Measurements from ENCODE around the gene DCDC2C. TPM values are rescaled to one million over a fixed set of nuclear protein-coding genes. Genes with fewer than 3 reads are reported as not detected.
"Not testable (repeated sequence)": the region's sequence is repeated elsewhere in the genome, so short reads cannot be mapped to it uniquely, and the experiment has no call there.

The DCDC2C gene
- 0.33 TPM for polyA plus RNA-seq
- long read RNA-seq, donor 1 = 0 reads
- long read RNA-seq, donor 2 = 0 reads
- long read RNA-seq, donor 3 = 0 reads
- long read RNA-seq, donor 4 = 0 reads
- long read RNA-seq, donor 5 = 0 reads
- long read RNA-seq, donor 6 = 0 reads
- long read RNA-seq, donor 7 = 0 reads
- long read RNA-seq, donor 8 = 0 reads
- long read RNA-seq, donor 9 = 0 reads
- long read RNA-seq, donor 10 = 0 reads
- long read RNA-seq, donor 11 = 0 reads

- WGBS (ENCODE audit: insufficient coverage, low lambda C conversion rate) = no CpG with 5 or more reads among the region's 60 CpGs
- no peak within 1 kb of the TSS for H3K4me3 ChIP-seq (ENCODE audit: low read length)
Measured at GRCh38 chr2:3703236-3703756, at the start of gene DCDC2C. Gene DCDC2C, plus strand, starts transcription at chr2:3703575. Its CDS starts 177 bp downstream, at chr2:3703752.

GRCh38 chr2:3654011-3654410 lies 49.4 kb upstream of the DCDC2C start:
- no peaks in the 10 kb centered on the region for H3K36me3 ChIP-seq (ENCODE audit: control insufficient read depth, insufficient read depth, low read length)
- no peak overlapping the region for H3K4me3 ChIP-seq (ENCODE audit: low read length)
- H3K27me3 ChIP-seq (ENCODE audit: control insufficient read depth, insufficient read depth, low read length) = peaks cover 3% of the 10 kb centered on the region
- H3K4me1 ChIP-seq (ENCODE audit: control insufficient read depth, insufficient read depth, low read length) = peaks cover 6% of the 10 kb centered on the region
- H3K27ac ChIP-seq (ENCODE audit: low read length) = no peak overlapping the region
- WGBS (ENCODE audit: insufficient coverage, low lambda C conversion rate) = no CpG with 5 or more reads among the region's 10 CpGs
- no peaks in the 10 kb centered on the region for H3K9me3 ChIP-seq (ENCODE audit: control insufficient read depth, low read depth, low read length)
- no peak for DNase-seq

More at GRCh38 chr2:3703236-3703756, at the start of gene DCDC2C:
- Histone ChIP-seq H3K9me3 (ENCODE audit: control insufficient read depth, low read depth, low read length) (peaks cover 5% of the 10 kb centered on the region), H3K36me3 (ENCODE audit: control insufficient read depth, insufficient read depth, low read length) (no peaks in the 10 kb centered on the region), H3K27me3 (ENCODE audit: control insufficient read depth, insufficient read depth, low read length) (peaks cover 32% of the 10 kb centered on the region), H3K27ac (ENCODE audit: low read length) (no peak within 1 kb of the TSS), H3K4me1 (ENCODE audit: control insufficient read depth, insufficient read depth, low read length) (no peaks in the 10 kb centered on the region)
- no peak for DNase-seq

GRCh38 chr2:3654531-3655225 lies 48.7 kb upstream of the DCDC2C start:
- H3K4me3 ChIP-seq (ENCODE audit: low read length) = no peak overlapping the region
- H3K27me3 ChIP-seq (ENCODE audit: control insufficient read depth, insufficient read depth, low read length) = peaks cover 3% of the 10 kb centered on the region
- H3K9me3 ChIP-seq (ENCODE audit: control insufficient read depth, low read depth, low read length) = no peaks in the 10 kb centered on the region
- no peaks in the 10 kb centered on the region for H3K36me3 ChIP-seq (ENCODE audit: control insufficient read depth, insufficient read depth, low read length)
- DNase-seq = no peak
- H3K4me1 ChIP-seq (ENCODE audit: control insufficient read depth, insufficient read depth, low read length) = peaks cover 6% of the 10 kb centered on the region
- WGBS (ENCODE audit: insufficient coverage, low lambda C conversion rate) = no CpG with 5 or more reads among the region's 21 CpGs
- H3K27ac ChIP-seq (ENCODE audit: low read length) = no peak overlapping the region

GRCh38 chr2:3655871-3656761 lies 47.3 kb upstream of the DCDC2C start:
- Histone ChIP-seq H3K36me3 (ENCODE audit: control insufficient read depth, insufficient read depth, low read length) (no peaks in the 10 kb centered on the region), H3K27me3 (ENCODE audit: control insufficient read depth, insufficient read depth, low read length) (peaks cover 3% of the 10 kb centered on the region), H3K4me3 (ENCODE audit: low read length) (no peak overlapping the region), H3K9me3 (ENCODE audit: control insufficient read depth, low read depth, low read length) (no peaks in the 10 kb centered on the region), H3K4me1 (ENCODE audit: control insufficient read depth, insufficient read depth, low read length) (peaks cover 6% of the 10 kb centered on the region), H3K27ac (ENCODE audit: low read length) (no peak overlapping the region)
- WGBS (ENCODE audit: insufficient coverage, low lambda C conversion rate) = no CpG with 5 or more reads among the region's 28 CpGs
- DNase-seq = peak in 1 of 2 donors; percentile 29

DNA sequence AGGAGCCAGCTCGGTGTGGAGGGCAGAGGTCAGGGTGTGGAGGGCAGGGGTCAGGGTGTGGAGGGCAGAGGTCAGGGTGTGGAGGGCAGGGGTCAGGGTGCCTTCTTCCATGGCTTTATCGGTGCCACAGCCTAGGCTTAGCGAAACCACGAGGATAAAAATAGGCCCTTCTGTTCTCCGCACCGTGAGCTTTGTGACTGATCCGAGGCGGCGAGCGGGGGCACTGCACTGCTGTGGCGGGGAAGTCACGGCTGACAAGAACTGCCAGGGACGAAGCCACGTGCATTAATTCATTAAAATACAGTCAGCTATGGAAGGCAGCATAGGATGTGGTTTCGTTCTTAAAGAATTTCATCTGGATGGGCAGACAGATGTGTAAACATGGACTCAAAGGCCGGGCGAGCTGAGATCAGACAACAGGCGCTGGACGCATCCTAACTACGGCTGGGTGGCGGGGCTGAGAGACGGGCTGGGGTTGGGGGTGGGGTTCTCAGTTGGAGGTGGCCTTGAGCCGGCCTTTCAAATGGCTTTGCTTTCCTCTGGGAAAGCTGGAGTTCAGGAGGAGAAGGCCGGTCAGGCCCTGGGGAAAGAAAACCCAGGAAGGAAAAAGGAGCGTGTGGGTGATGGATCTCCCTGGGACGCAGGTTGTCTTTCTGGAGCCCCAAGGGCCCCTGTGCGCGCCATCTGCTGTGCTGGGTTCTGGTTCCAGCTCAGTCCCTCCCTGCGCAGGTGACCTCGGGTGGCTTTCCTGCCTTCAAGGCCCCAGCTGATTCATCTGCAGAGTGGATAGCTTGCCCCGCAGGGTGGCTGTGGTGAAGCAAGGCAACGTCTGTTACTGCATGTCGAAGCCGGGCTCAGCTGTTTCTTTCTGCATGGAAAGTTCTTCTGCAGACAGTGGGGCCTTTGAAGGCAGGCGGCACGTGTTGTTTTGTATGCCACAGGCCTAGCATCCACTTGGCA lies 46.3 kb upstream of the DCDC2C start:
- H3K4me3 ChIP-seq (ENCODE audit: low read length) = no peak overlapping the region
- DNase-seq = peak in 1 of 2 donors; percentile 35
- H3K27me3 ChIP-seq (ENCODE audit: control insufficient read depth, insufficient read depth, low read length) = no peaks in the 10 kb centered on the region
- no peak overlapping the region for H3K27ac ChIP-seq (ENCODE audit: low read length)
- no peaks in the 10 kb centered on the region for H3K9me3 ChIP-seq (ENCODE audit: control insufficient read depth, low read depth, low read length)
- WGBS (ENCODE audit: insufficient coverage, low lambda C conversion rate) = no CpG with 5 or more reads among the region's 36 CpGs
- no peaks in the 10 kb centered on the region for H3K4me1 ChIP-seq (ENCODE audit: control insufficient read depth, insufficient read depth, low read length)
- H3K36me3 ChIP-seq (ENCODE audit: control insufficient read depth, insufficient read depth, low read length) = no peaks in the 10 kb centered on the region

DNA sequence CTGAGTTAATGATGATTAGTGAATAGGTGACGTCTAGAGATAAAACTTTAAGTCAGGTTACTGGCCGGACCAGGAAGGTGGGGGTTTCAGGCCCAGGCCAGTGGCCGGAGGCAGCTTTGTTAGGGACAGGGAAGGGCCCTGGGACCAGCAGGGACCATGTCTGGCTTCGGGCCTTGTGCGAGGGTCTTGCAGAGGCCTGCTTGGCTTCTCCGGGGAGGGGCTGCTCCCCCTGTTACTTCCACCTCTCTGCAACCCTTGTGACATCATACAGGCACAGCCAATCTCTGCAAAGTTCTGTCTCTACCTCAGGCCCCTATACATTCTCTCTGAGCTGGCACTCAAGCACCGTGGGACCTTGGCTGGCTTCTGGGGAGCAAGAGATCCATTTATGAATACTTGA lies 45.5 kb upstream of the DCDC2C start, which contains the start of gene ALLC:
Gene ALLC, plus strand, starts transcription at position 320 of the 400 bp plus-strand sequence. CDS start 12,958 bp downstream, outside the sequence.
- H3K4me3 ChIP-seq (ENCODE audit: low read length) = no peak within 1 kb of the TSS
- WGBS (ENCODE audit: insufficient coverage, low lambda C conversion rate) = no CpG with 5 or more reads among the region's 7 CpGs

GRCh38 chr2:3659447-3660432 lies 43.6 kb upstream of the DCDC2C start:
- DNase-seq = peak in 1 of 2 donors; percentile 19
- Histone ChIP-seq H3K9me3 (ENCODE audit: control insufficient read depth, low read depth, low read length) (no peaks in the 10 kb centered on the region), H3K4me1 (ENCODE audit: control insufficient read depth, insufficient read depth, low read length) (no peaks in the 10 kb centered on the region), H3K27me3 (ENCODE audit: control insufficient read depth, insufficient read depth, low read length) (no peaks in the 10 kb centered on the region), H3K4me3 (ENCODE audit: low read length) (no peak overlapping the region), H3K27ac (ENCODE audit: low read length) (no peak overlapping the region), H3K36me3 (ENCODE audit: control insufficient read depth, insufficient read depth, low read length) (no peaks in the 10 kb centered on the region)
- WGBS (ENCODE audit: insufficient coverage, low lambda C conversion rate) = no CpG with 5 or more reads among the region's 26 CpGs

More for the DNA sequence above, 45.5 kb upstream of the DCDC2C start, which contains the start of gene ALLC:
- Histone ChIP-seq H3K27ac (ENCODE audit: low read length) (no peak within 1 kb of the TSS), H3K9me3 (ENCODE audit: control insufficient read depth, low read depth, low read length) (no peaks in the 10 kb centered on the region), H3K4me1 (ENCODE audit: control insufficient read depth, insufficient read depth, low read length) (no peaks in the 10 kb centered on the region), H3K36me3 (ENCODE audit: control insufficient read depth, insufficient read depth, low read length) (no peaks in the 10 kb centered on the region), H3K27me3 (ENCODE audit: control insufficient read depth, insufficient read depth, low read length) (no peaks in the 10 kb centered on the region)
- DNase-seq = no peak

DNA sequence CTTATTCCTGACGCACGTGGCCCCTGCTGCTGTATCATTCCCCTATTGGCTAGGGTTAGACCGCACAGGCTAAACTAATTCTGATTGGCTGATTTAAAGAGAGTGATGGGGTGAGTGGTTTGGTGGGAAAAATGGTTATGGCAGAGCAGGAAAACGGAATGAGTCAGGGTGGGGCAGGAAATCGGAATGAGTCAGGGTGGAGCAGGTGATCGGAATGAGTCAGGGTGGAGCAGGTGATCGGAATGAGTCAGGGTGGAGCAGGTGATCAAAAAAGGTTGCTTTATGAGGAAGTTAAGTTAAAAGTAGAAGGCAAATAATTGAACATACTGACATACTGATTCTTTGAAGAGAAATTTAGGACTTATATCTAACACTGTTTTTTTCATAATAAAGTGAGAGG lies 42.7 kb upstream of the DCDC2C start:
- not testable (repeated sequence) for H3K27me3 ChIP-seq (ENCODE audit: control insufficient read depth, insufficient read depth, low read length); H3K9me3 ChIP-seq (ENCODE audit: control insufficient read depth, low read depth, low read length); H3K4me1 ChIP-seq (ENCODE audit: control insufficient read depth, insufficient read depth, low read length); H3K27ac ChIP-seq (ENCODE audit: low read length); DNase-seq; H3K4me3 ChIP-seq (ENCODE audit: low read length); H3K36me3 ChIP-seq (ENCODE audit: control insufficient read depth, insufficient read depth, low read length)
- 89% methylated on average over 5 of the region's 7 CpGs for WGBS (ENCODE audit: insufficient coverage, low lambda C conversion rate)

Measured in large intestine (tissue), 12 donors.